ENCODE data around the gene RAP2A. TPM values are rescaled to one million over a fixed set of nuclear protein-coding genes. Genes with fewer than 3 reads are reported as not detected.

RAP2A gene
- total and polyA plus RNA-seq, 9 of the 15 experiments (the other 6 are each of a cell fraction or from before 2014, with no cell fraction given): 1.8 to 11.7 (median 5.6) TPM

GRCh38 chr13:97505017-97505416, 71.0 kb downstream of the RAP2A start:
- no peaks in the 10 kb centered on the region; a peak in 1 of 5 replicates for H3K27me3 ChIP-seq (ENCODE audit: control insufficient read depth in 2 of 2, insufficient read depth in 2 of 2, low read length in 2 of 2)
- H2AFZ ChIP-seq (ENCODE audit: low read depth, low read length): no peak overlapping the region
- no peaks in the 10 kb centered on the region for H3K79me2 ChIP-seq (ENCODE audit: control insufficient read depth, insufficient read depth, low read length)
- ChIA-PET CTCF (ENCODE audit: low intra/inter-chr PET ratio) (no interaction called here), POLR2A (no interaction called here)
- no peak for DNase-seq (ENCODE audit: extremely low read depth in 1 of 4, low spot score in 3 of 4)
- BruUV-seq (replicated peaks): no TSS peak
- WGBS (ENCODE audit: insufficient coverage, low coverage, missing lambda C conversion rate): 0% methylated on average over 1 of the region's 1 CpG
- no peak for ATAC-seq
- no peaks in the 10 kb centered on the region for H3K4me1 ChIP-seq (replicated peaks in 1 of 2; ENCODE audit: control insufficient read depth in 2 of 2, insufficient read depth in 2 of 2, low read length in 2 of 2)
- in situ Hi-C loops (cut with MboI) (no loop called here), intact Hi-C loops (cut with micrococcal nuclease) (no loop called here)
- no peaks in the 10 kb centered on the region for H3K9me3 ChIP-seq (replicated peaks; ENCODE audit: control insufficient read depth, insufficient read depth, low read depth, low read length)
- no peak overlapping the region for H3K4me3 ChIP-seq
- no peak overlapping the region for H3K27ac ChIP-seq (ENCODE audit: extremely low read depth, low read depth, low read length)
- H3K36me3 ChIP-seq (ENCODE audit: control insufficient read depth, insufficient read depth, low read length): no peaks in the 10 kb centered on the region
- no peak overlapping the region for H3K9ac ChIP-seq (ENCODE audit: insufficient read depth in 1 of 2, low read depth in 2 of 2, low read length in 2 of 2)
- no peaks in the 10 kb centered on the region for H3K9me1 ChIP-seq (ENCODE audit: control insufficient read depth, insufficient read depth, low read length)
- FAIRE-seq: no peak
- TF ChIP-seq CTCF (IDR thresholded peaks at IDR 0.05 in 2 of 3, conservative IDR thresholded peaks at IDR 0.05 in 1 of 3; ENCODE audit: insufficient read depth in 2 of 3, low read depth in 1 of 3, low read length in 3 of 3) (no peak), NFRKB (IDR thresholded peaks at IDR 0.05; ENCODE audit: low read depth) (no peak), E2F4 (CRISPR knock-in tag; IDR thresholded peaks at IDR 0.05; ENCODE audit: low read depth) (no peak), TCFL5 (CRISPR knock-in tag; conservative IDR thresholded peaks at IDR 0.05) (no peak), CEBPZ (IDR thresholded peaks at IDR 0.05; ENCODE audit: borderline replicate concordance, low read depth, low read length) (no peak), ADNP (tag; IDR thresholded peaks at IDR 0.05) (no peak), MTF1 (CRISPR knock-in tag; IDR thresholded peaks at IDR 0.05; ENCODE audit: borderline replicate concordance) (no peak), CHCHD3 (CRISPR knock-in tag; IDR thresholded peaks at IDR 0.05) (no peak), SP2 (IDR thresholded peaks at IDR 0.05; ENCODE audit: extremely low read depth, low read depth, low read length, poor library complexity, severe bottlenecking) (no peak), PHF20 (IDR thresholded peaks at IDR 0.05; ENCODE audit: partially characterized antibody) (no peak), BMI1 (IDR thresholded peaks at IDR 0.05; ENCODE audit: low read length) (no peak)
- H4K20me1 ChIP-seq (replicated peaks; ENCODE audit: control insufficient read depth, insufficient read depth, low read length): no peaks in the 10 kb centered on the region
- H3K4me2 ChIP-seq (ENCODE audit: insufficient read depth, low read length): no peak overlapping the region
